ENCODE data around the gene COX6A2.
A peak's percentile ranks its signal among the peaks of the same experiment; 100 is the strongest.

COX6A2 gene

DNA sequence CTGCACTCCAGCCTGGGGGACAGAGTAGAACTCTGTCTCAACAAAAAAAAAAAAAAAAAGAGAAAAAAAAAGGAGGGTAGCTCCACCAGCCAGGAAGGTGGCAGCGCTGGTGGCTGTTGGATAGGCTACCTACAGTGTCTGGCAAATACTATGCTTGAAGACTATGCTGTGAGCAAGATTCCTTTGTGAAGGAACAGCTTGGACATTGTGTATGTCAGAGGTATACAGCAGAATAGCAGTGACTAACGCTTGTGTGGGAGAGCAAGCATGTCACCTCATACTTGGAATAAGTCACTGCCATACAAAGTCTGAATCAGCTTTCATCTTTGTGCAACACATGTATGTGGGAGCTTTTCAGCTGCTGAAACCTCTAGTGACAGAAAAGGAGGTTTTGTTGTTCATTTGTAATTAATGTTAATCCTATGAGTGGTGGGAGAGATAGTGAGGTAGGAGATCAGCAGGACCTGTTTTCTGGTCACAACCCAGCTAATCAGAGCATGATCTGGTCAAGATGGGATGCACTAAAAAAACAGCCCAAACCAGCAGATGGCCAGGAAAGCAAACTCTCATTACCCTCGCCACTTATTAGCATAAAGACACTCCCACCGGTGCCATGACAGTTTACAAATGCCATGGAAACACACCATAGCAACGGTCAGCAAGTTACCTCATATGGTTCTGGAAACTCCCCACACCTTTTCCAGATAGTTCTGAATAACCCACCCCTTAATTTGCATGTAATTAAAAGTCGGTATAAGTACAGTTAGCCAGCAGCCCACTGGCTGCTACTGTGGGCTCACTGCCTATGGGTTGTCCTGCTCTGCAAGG lies 41.8 kb downstream of the COX6A2 start:
- Histone ChIP-seq H3K27ac (no peak overlapping the region), H3K4me3 (no peak overlapping the region), H3K9ac (ENCODE audit: insufficient read length) (no peak overlapping the region), H3K36me3 (ENCODE audit: insufficient read depth, low read length) (no peaks in the 10 kb centered on the region), H3K9me3 (ENCODE audit: low read depth, low read length) (no peaks in the 10 kb centered on the region)
- TF ChIP-seq EZH2 (IDR thresholded peaks at IDR 0.05) (no peak), POLR2AphosphoS5 (IDR thresholded peaks at IDR 0.05; ENCODE audit: borderline replicate concordance, low read depth, low read length) (no peak), FOXP2 (optimal IDR thresholded peaks at IDR 0.05; ENCODE audit: control extremely low read depth, extremely low read length, insufficient read depth) (no peak)
- no peak for DNase-seq (ENCODE audit: low read depth, low spot score)

DNA sequence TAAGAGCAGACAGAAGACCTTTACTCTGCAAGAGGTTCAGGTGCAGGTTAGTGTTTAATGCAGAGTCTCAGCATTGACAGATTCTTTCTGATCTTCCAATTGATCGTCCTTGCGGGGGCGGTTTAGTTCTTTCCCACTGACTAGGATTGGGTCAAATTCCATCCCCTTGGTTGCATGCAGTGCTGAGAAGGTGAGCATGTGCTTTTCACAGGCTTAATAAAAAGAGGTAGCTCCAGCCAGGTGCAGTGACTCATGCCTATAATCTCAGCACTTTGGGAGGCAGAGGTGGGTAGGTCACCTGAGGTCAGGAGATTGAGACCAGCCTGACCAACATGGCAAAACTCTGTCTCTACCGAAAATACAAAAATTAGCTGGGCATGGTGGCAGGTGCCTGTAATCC lies 42.5 kb downstream of the COX6A2 start:
- Histone ChIP-seq H3K9me3 (ENCODE audit: low read depth, low read length) (no peaks in the 10 kb centered on the region), H3K4me3 (no peak overlapping the region), H3K27ac (no peak overlapping the region), H3K9ac (ENCODE audit: insufficient read length) (no peak overlapping the region), H3K36me3 (ENCODE audit: insufficient read depth, low read length) (no peaks in the 10 kb centered on the region)
- no peak for DNase-seq (ENCODE audit: low read depth, low spot score)
- TF ChIP-seq POLR2AphosphoS5 (IDR thresholded peaks at IDR 0.05; ENCODE audit: borderline replicate concordance, low read depth, low read length) (no peak), EZH2 (IDR thresholded peaks at IDR 0.05) (no peak), FOXP2 (optimal IDR thresholded peaks at IDR 0.05; ENCODE audit: control extremely low read depth, extremely low read length, insufficient read depth) (no peak)

GRCh38 chr16:31382485-31383161 lies 45.5 kb downstream of the COX6A2 start:
- peak; percentile 14 for DNase-seq (ENCODE audit: low read depth, low spot score)
- H3K27ac ChIP-seq = no peak overlapping the region
- no peaks in the 10 kb centered on the region for H3K9me3 ChIP-seq (ENCODE audit: low read depth, low read length)
- H3K9ac ChIP-seq (ENCODE audit: insufficient read length) = no peak overlapping the region
- TF ChIP-seq FOXP2 (optimal IDR thresholded peaks at IDR 0.05; ENCODE audit: control extremely low read depth, extremely low read length, insufficient read depth) (no peak), EZH2 (IDR thresholded peaks at IDR 0.05) (no peak), POLR2AphosphoS5 (IDR thresholded peaks at IDR 0.05; ENCODE audit: borderline replicate concordance, low read depth, low read length) (no peak)
- no peak overlapping the region for H3K4me3 ChIP-seq
- H3K36me3 ChIP-seq (ENCODE audit: insufficient read depth, low read length) = no peaks in the 10 kb centered on the region

- DNase-seq (ENCODE audit: low read depth, low spot score) = no peak
- Histone ChIP-seq H3K27ac (no peak overlapping the region), H3K36me3 (ENCODE audit: insufficient read depth, low read length) (no peaks in the 10 kb centered on the region), H3K9ac (ENCODE audit: insufficient read length) (no peak overlapping the region), H3K9me3 (ENCODE audit: low read depth, low read length) (no peaks in the 10 kb centered on the region), H3K4me3 (no peak overlapping the region)
- TF ChIP-seq FOXP2 (optimal IDR thresholded peaks at IDR 0.05; ENCODE audit: control extremely low read depth, extremely low read length, insufficient read depth) (no peak), EZH2 (IDR thresholded peaks at IDR 0.05) (no peak), POLR2AphosphoS5 (IDR thresholded peaks at IDR 0.05; ENCODE audit: borderline replicate concordance, low read depth, low read length) (no peak)
Observed at GRCh38 chr16:31380201-31380600, 48.0 kb downstream of the COX6A2 start.
